ENCODE results near the gene ANO9. TPM values are rescaled to one million over a fixed set of nuclear protein-coding genes. Genes with fewer than 3 reads are reported as not detected.

Gene ANO9
- total and polyA plus RNA-seq, 12 donors, result 0.07 to 2.9 (median 0.97) TPM; not detected in 5

GRCh38 chr11:395866-396265 is 45.9 kb downstream of the ANO9 start:
- no peak for DNase-seq
- no peaks in the 10 kb centered on the region for H3K9me3 ChIP-seq (replicated peaks in 1 of 3)
- no peak overlapping the region for H3K4me3 ChIP-seq
- peaks cover 5% of the 10 kb centered on the region in 2 donors for H3K4me1 ChIP-seq (replicated peaks in 1 of 2)
- no peak overlapping the region for H3K27ac ChIP-seq
- H3K36me3 ChIP-seq (replicated peaks in 1 of 2), result no peaks in the 10 kb centered on the region
- TF ChIP-seq POLR2A (IDR thresholded peaks at IDR 0.05), result no peak
- no peak for TF ChIP-seq CTCF (IDR thresholded peaks at IDR 0.05)
- 69 to 72% (median 71%) methylated on average over 7 to 11 of the region's 11 CpGs for WGBS, 4 donors
- intact Hi-C loops (cut with DNase I), result no loop called here
- peaks cover 11% of the 10 kb centered on the region for H3K27me3 ChIP-seq

- intact Hi-C loops (cut with DNase I), result no loop called here
- Histone ChIP-seq H3K27ac (no peak overlapping the region), H3K36me3 (replicated peaks in 1 of 2) (no peaks in the 10 kb centered on the region), H3K27me3 (peaks cover 7% of the 10 kb centered on the region), H3K4me3 (no peak overlapping the region), H3K9me3 (replicated peaks in 1 of 3) (no peaks in the 10 kb centered on the region), H3K4me1 (replicated peaks in 1 of 2) (peaks cover 5% of the 10 kb centered on the region in 2 donors)
- DNase-seq, result no peak
- TF ChIP-seq POLR2A (IDR thresholded peaks at IDR 0.05) (no peak), CTCF (IDR thresholded peaks at IDR 0.05) (no peak)
- 78 to 82% (median 80%) methylated on average over 20 to 25 of the region's 25 CpGs for WGBS, 4 donors
These were observed 46.8 kb downstream of the ANO9 start for GRCh38 chr11:394858-395655.

- no peak for DNase-seq
- peaks cover 5% of the 10 kb centered on the region in 2 donors for H3K4me1 ChIP-seq (replicated peaks in 1 of 2)
- intact Hi-C loops (cut with DNase I), result no loop called here
- WGBS, 4 donors, result 70 to 91% (median 81%) methylated on average over 16 to 57 of the region's 57 CpGs
- H3K36me3 ChIP-seq (replicated peaks in 1 of 2), result no peaks in the 10 kb centered on the region
- TF ChIP-seq POLR2A (IDR thresholded peaks at IDR 0.05) (no peak), CTCF (IDR thresholded peaks at IDR 0.05) (no peak)
- no peak within 1 kb of the TSS for H3K4me3 ChIP-seq
- H3K9me3 ChIP-seq (replicated peaks in 1 of 3), result no peaks in the 10 kb centered on the region
- H3K27ac ChIP-seq, result no peak within 1 kb of the TSS
- H3K27me3 ChIP-seq, result peaks cover 6% of the 10 kb centered on the region
These were observed 47.6 kb downstream of the ANO9 start, which contains the start of gene PKP3 for GRCh38 chr11:394034-394857. TSS of gene PKP3 (plus strand) at chr11:394209. CDS start at chr11:394293, 84 bp downstream.
